Subcutaneous abdominal adipose tissue (tissue), 5 donors: ENCODE results near the gene DYRK3.

Experiments used
- H3K27ac ChIP-seq: one replicate; pipeline ENCODE4 v1.7.0; 2013; ENCODE audit warnings: low read depth, mild to moderate bottlenecking, inconsistent platforms, low read length, moderate library complexity
- H3K27me3 ChIP-seq, 5 donors: one replicate each; pipeline ENCODE4 v1.7.0; 2013; ENCODE audit warnings: low read length in 5 of 5, inconsistent platforms in 1 of 5; ENCODE audit not compliant: control insufficient read depth in 5 of 5, insufficient read depth in 4 of 5
- H3K36me3 ChIP-seq, 5 donors: one replicate each; pipeline ENCODE4 v1.7.0; 2013; ENCODE audit warnings: low read length in 5 of 5; ENCODE audit not compliant: control insufficient read depth in 5 of 5, insufficient read depth in 5 of 5
- H3K4me1 ChIP-seq, 5 donors: one replicate each; pipeline ENCODE4 v1.7.0; 2013; ENCODE audit warnings: low read length in 5 of 5, mild to moderate bottlenecking in 3 of 5, moderate library complexity in 1 of 5; ENCODE audit not compliant: control insufficient read depth in 5 of 5, insufficient read depth in 5 of 5
- H3K4me3 ChIP-seq, 5 donors: one replicate each; pipeline ENCODE4 v1.7.0; 2013; ENCODE audit warnings: low read length in 5 of 5, low read depth in 1 of 5
- H3K9ac ChIP-seq, 5 donors: one replicate each; pipeline ENCODE4 v1.7.0; 2013; ENCODE audit warnings: low read length in 5 of 5, mild to moderate bottlenecking in 4 of 5, moderate library complexity in 3 of 5
- H3K9me3 ChIP-seq, 5 donors: one replicate each; pipeline ENCODE4 v1.7.0; 2013; ENCODE audit warnings: low read length in 5 of 5; ENCODE audit not compliant: control insufficient read depth in 5 of 5
- donor health status: healthy.
- donor health status: healthy.
- donor health status: healthy.
- donor health status: healthy.
- donor health status: healthy.

DYRK3 gene

DNA sequence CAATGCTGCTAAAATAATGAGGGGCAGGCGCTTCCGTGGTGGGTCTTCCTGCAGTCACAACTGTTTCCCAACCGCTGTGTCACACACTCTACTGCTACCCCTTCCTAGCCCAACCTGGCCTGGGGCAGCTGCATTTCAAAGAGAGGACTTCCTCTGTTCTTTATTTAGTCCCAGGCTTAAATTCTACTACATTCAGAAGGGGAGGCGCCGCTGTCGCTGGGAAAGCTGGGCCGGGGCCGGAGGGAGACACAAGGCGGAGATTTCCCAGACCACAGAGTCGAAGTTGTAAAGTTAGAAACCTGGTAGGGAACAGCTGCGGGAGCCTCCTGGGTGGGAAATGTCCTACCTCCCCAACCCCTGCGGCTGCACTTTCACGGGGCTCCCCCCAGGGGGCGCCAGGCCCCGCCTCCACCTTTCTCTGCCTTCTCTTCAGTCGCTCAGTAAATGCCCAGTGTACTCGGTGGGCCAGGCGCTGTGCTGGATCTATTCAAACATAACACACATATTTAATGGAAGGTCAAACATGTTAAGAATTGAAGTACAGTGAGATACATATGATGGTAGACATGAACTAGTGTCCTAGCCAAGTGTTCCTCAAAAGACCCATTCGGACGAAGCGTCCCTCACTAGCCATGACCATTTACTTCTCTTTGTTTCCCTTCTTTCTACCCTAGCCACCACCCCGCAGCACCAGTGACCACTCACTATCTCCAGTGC, 23.1 kb downstream of the DYRK3 start:
- peaks cover 0 to 4% (median 0%) of the 10 kb centered on the region in 5 donors for H3K27me3 ChIP-seq
- H3K27ac ChIP-seq, result peak overlapping the region; percentile 60
- peaks cover 5 to 58% (median 36%) of the 10 kb centered on the region in 5 donors for H3K4me1 ChIP-seq
- no peak overlapping the region for H3K9ac ChIP-seq
- H3K9me3 ChIP-seq, result no peaks in the 10 kb centered on the region
- H3K36me3 ChIP-seq, result no peaks in the 10 kb centered on the region
- H3K4me3 ChIP-seq, result peak overlapping the region in 3 of 5 donors; percentile 1 to 24 (median 2)

DNA sequence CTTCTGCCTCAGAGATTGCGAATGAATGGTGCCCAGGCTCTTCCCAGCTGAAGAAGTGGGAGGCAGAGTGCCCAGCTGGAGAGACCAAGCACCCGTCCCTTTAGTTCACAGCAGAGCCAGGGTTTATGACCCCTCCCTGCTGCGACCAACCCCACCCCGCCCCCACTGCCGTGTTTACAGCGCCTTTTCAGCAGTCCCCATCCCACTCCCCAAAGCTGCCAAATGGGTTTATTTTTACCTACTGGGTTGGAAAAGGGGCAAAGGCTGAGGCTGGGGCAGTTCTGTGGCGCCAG, 23.6 kb downstream of the DYRK3 start:
- H3K4me1 ChIP-seq, result peaks cover 5 to 63% (median 41%) of the 10 kb centered on the region in 5 donors
- peaks cover 0 to 9% (median 4%) of the 10 kb centered on the region in 5 donors for H3K27me3 ChIP-seq
- peak overlapping the region; percentile 60 for H3K27ac ChIP-seq
- peak overlapping the region in 1 of 5 donors; percentile 0 for H3K4me3 ChIP-seq
- no peaks in the 10 kb centered on the region for H3K9me3 ChIP-seq
- H3K9ac ChIP-seq, result peak overlapping the region in 1 of 5 donors; percentile 46
- H3K36me3 ChIP-seq, result no peaks in the 10 kb centered on the region

DNA sequence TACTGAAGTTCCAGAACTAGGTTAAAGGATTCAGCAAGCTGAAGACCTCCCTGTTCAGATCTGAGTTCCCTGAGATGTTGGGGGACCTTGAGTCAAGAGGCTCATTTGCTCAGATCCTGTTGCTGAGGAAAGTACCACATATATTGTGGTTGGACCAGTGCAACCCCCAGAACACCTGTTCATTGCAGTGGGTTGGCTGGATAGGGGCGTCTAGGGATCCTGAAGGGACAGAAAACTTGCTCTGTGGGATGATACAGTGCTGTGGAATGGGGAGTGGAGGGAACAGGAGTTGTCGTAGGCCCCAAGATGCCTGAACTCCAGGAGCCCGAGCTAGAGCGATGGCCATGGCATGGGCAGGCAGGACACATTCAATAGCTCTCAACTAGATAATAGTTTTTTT, 24.8 kb downstream of the DYRK3 start:
- H3K27ac ChIP-seq, result no peak overlapping the region
- no peaks in the 10 kb centered on the region for H3K9me3 ChIP-seq
- H3K4me1 ChIP-seq, result peaks cover 8 to 56% (median 48%) of the 10 kb centered on the region in 5 donors
- H3K4me3 ChIP-seq, result no peak overlapping the region
- H3K27me3 ChIP-seq, result peaks cover 0 to 9% (median 4%) of the 10 kb centered on the region in 5 donors
- H3K9ac ChIP-seq, result no peak overlapping the region
- H3K36me3 ChIP-seq, result no peaks in the 10 kb centered on the region

DNA sequence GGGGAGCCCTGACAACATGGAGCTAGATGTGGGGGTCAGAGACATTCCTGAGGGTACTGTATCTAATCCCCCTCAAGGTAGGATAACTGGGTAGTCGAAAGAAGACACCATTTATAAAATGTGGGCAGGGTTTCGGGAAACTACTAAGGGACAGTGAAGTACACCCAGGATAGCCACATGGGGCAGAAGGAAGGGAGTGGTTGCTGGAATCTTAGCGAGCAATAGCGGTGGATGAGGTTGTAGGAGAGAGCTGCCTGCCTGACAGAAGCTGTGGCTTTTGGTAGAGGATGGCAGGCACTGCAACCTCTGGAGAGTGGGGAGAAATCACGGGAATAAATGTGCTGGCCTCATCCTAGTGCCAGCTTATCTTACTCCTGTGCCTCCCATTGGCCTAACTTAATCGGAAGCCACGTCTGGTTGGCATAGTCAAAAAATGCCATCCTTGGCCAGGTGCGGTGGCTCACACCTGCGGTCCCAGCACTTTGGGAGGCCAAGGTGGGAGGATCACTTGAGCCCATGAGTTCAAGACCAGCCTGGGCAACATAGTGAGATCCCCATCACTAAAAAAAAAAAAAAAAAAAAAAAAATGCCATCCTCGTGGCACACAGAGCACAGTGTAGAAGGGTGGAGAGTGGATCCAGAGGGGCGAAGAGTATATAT, 26.0 kb downstream of the DYRK3 start:
- Histone ChIP-seq H3K27ac (no peak overlapping the region), H3K4me3 (no peak overlapping the region), H3K9ac (no peak overlapping the region), H3K4me1 (peaks cover 8 to 48% (median 45%) of the 10 kb centered on the region in 5 donors), H3K27me3 (peaks cover 0 to 9% (median 4%) of the 10 kb centered on the region in 5 donors), H3K9me3 (no peaks in the 10 kb centered on the region), H3K36me3 (no peaks in the 10 kb centered on the region)

DNA sequence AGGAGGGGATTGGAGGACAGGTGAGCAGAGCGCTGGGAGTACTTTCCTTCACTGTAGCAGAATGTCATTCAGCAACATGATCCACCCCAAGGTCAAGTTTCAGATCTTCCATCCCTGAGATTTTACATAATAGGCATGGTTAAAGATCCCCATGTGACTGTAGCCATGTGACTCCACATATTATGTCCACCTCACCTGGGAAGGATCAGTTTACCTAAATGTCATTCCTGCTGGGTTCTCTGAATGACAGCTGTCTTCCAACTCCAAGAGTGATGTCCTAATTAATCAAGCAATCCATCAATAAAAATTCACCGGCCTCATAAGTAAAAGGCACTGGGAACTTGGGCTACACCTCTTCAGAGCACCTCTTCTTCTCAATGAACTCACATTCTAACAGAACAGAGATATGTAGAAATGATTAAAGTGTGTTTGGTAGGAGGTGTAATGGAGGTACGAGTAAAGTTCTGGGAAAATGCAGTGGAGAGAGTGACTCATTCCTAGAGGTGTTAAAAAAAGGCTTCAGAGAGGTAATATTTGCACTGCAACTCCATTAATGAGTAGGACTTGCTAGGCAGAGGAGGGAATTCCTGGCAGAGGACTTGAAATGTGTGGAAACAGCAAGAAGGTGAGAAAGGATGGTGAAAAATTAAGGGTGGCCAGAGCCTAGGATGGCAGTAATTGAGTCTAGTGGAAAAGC, 27.2 kb downstream of the DYRK3 start:
- peaks cover 0 to 9% (median 4%) of the 10 kb centered on the region in 5 donors for H3K27me3 ChIP-seq
- no peaks in the 10 kb centered on the region for H3K36me3 ChIP-seq
- H3K9me3 ChIP-seq, result no peaks in the 10 kb centered on the region
- H3K4me3 ChIP-seq, result no peak overlapping the region
- H3K4me1 ChIP-seq, result peaks cover 8 to 43% (median 39%) of the 10 kb centered on the region in 5 donors
- no peak overlapping the region for H3K9ac ChIP-seq
- H3K27ac ChIP-seq, result no peak overlapping the region

DNA sequence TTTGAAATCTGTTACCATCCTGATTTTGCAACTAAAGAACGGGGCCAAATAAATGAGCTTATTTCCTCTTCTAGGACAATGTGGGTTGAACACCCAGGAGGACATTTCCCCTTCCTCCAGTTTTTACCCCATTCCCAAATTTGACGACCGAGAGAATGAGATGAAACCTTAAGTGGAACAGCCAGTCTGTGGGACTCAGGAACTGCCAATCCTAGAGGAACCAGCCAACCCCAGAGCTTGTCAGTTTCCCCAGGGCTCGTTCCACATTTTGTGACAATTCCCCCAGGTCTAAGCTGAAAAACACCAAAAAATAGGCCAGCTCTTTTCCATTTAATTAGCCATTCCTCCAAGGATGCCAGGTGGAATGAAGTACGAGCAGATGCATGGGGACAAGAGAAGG, 28.0 kb downstream of the DYRK3 start:
- no peaks in the 10 kb centered on the region for H3K9me3 ChIP-seq
- H3K27me3 ChIP-seq, result peaks cover 0 to 9% (median 3%) of the 10 kb centered on the region in 5 donors
- no peak overlapping the region for H3K27ac ChIP-seq
- no peak overlapping the region for H3K4me3 ChIP-seq
- no peaks in the 10 kb centered on the region for H3K36me3 ChIP-seq
- H3K9ac ChIP-seq, result no peak overlapping the region
- peaks cover 5 to 35% (median 31%) of the 10 kb centered on the region in 5 donors for H3K4me1 ChIP-seq

DNA sequence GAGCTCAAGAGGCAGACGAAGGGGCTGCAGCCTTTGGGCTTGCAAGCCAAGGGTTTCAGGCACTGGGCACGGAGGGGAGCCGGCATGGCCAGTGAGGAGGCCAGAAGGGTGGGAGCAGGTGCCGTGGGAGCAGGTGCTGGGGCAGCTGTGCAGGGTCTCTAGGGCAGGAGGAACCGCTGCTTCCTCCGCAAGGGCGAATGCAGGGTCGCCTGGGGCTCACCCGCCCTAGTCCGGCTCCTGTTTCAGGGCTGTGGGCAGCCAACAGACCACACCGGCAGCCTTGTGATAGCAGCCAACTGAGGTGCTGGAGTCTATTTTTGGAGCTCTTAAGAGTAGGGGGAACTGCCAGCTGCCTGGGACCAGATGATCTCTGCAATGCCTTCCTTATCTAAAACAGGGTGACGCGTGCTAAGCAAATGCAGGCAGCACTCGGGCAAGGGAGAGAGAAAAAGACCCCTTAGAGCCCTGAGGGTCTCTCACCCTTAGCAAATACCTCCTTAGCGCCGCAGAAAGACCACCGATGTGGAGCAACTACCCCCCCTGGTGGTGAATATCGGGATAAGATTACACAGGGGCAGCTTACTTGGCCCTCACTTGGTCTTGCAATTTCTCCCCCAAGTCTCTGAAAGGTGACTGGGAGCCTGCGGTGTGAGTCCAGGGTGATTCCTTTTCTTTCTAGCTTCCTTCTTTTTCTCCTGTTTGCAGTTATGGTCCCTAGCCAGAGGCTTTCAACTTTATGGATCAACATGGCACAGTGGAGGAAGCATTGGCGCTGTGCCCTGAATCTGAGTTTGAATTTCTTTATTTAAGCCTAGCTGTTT, 28.7 kb downstream of the DYRK3 start:
- no peak overlapping the region for H3K27ac ChIP-seq
- peak overlapping the region in 3 of 5 donors; percentile 37 to 56 (median 45) for H3K4me3 ChIP-seq
- peaks cover 3 to 28% (median 24%) of the 10 kb centered on the region in 5 donors for H3K4me1 ChIP-seq
- peaks cover 0 to 9% (median 3%) of the 10 kb centered on the region in 5 donors for H3K27me3 ChIP-seq
- peak overlapping the region in 1 of 5 donors; percentile 26 for H3K9ac ChIP-seq
- no peaks in the 10 kb centered on the region for H3K36me3 ChIP-seq
- H3K9me3 ChIP-seq, result no peaks in the 10 kb centered on the region

DNA sequence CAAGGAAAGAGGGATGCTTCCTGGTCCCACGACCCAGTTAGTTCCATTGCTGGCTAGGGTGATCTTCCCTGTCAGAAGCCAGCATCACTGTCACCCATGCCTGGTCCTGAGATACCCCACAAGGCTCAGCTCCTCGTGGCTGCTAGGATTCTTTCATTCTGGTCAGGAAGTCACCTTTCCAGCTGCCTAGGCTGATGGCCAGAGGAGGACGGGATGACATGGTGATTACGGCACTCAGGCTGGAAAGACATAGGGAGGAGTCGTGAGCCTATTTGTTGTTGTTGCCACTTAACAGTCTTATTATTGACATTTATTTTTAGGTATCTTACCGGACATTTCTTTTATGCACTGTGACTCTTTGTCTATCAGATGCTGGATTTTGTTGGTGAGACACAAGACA, 29.4 kb downstream of the DYRK3 start:
- Histone ChIP-seq H3K4me1 (peaks cover 3 to 21% (median 17%) of the 10 kb centered on the region in 5 donors), H3K9me3 (no peaks in the 10 kb centered on the region), H3K27me3 (peaks cover 0 to 9% (median 3%) of the 10 kb centered on the region in 5 donors), H3K9ac (peak overlapping the region in 1 of 5 donors; percentile 22), H3K4me3 (no peak overlapping the region), H3K36me3 (no peaks in the 10 kb centered on the region), H3K27ac (no peak overlapping the region)

DNA sequence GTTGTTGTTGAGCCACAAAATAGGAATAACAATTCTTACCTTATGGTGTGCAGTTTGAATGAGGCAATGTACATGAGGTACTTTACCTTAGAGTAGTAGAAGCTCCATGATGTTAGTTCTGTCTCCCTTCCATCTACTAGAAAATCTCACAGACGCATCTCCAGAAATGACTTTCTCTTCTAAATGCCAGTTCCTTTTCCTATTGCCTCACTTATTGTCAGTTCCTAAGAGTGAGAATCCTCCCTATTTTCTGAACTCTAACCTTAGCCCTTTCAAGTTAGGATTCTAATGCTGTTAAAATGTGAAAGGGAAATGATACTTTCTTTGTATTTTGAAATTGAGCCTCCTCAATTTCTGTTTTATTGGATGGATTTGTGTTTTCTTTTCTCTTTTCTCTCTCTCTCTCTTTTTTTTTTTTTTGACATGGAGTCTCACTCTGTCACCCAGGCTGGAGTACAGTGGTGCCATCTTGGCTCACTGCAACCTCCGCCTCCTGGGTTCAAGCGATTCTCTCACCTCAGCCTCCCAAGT, 30.8 kb downstream of the DYRK3 start:
- Histone ChIP-seq H3K36me3 (no peaks in the 10 kb centered on the region), H3K4me3 (no peak overlapping the region), H3K9me3 (no peaks in the 10 kb centered on the region), H3K27ac (no peak overlapping the region), H3K4me1 (peaks cover 3 to 18% (median 13%) of the 10 kb centered on the region in 5 donors), H3K27me3 (peaks cover 0 to 9% (median 3%) of the 10 kb centered on the region in 5 donors), H3K9ac (no peak overlapping the region)
